RWPE2 (cell line): ENCODE results near the gene RGS6.

ENCODE experiments used
- ATAC-seq: fragments of 200-7000 bp; cut with Tn5 transposase; 3 replicates; pipeline ENCODE4 v1.9.1; 2021; ENCODE audit warnings: low read depth
- DNase-seq: peaks from one replicate; pipeline ENCODE4 v3.0.0-alpha.2; 2020; ENCODE audit warnings: low spot score
- H3K27ac ChIP-seq: fragments of 450-650 bp; 2 replicates; pipeline ENCODE4 v1.5.1; 2017; ENCODE audit warnings: mild to moderate bottlenecking; ENCODE audit not compliant: poor library complexity, severe bottlenecking
- H3K27me3 ChIP-seq: fragments of 250-450 bp; sonication (Bioruptor Pico); 2 replicates; pipeline ENCODE4 v1.5.1; 2021; ENCODE audit warnings: mild to moderate bottlenecking, moderate library complexity; ENCODE audit not compliant: insufficient read depth, poor library complexity, severe bottlenecking
- H3K36me3 ChIP-seq: fragments of 250-450 bp; sonication (Bioruptor Pico); 2 replicates; pipeline ENCODE4 v1.5.1; 2020; ENCODE audit warnings: low read depth, mild to moderate bottlenecking, moderate library complexity
- H3K4me1 ChIP-seq: fragments of 250-450 bp; sonication (Bioruptor Pico); 2 replicates; pipeline ENCODE4 v1.5.1; 2021; ENCODE audit warnings: mild to moderate bottlenecking, moderate library complexity; ENCODE audit not compliant: insufficient read depth, poor library complexity, severe bottlenecking
- H3K4me3 ChIP-seq: fragments of 250-450 bp; sonication (Bioruptor Pico); 2 replicates; pipeline ENCODE4 v1.5.1; 2021; ENCODE audit warnings: mild to moderate bottlenecking, moderate library complexity; ENCODE audit not compliant: severe bottlenecking
- H3K9me3 ChIP-seq: fragments of 250-450 bp; sonication (Bioruptor Pico); 2 replicates; pipeline ENCODE4 v1.5.1; 2021; ENCODE audit warnings: mild to moderate bottlenecking, moderate library complexity; ENCODE audit not compliant: severe bottlenecking
- TF ChIP-seq, protein P1 (sequence below): fragments of 450-650 bp; IDR thresholded peaks from one replicate; pipeline ENCODE4 v1.5.1; 2017; ENCODE audit warnings: mild to moderate bottlenecking, moderate library complexity; ENCODE audit not compliant: poor library complexity, severe bottlenecking

The RGS6 gene

DNA sequence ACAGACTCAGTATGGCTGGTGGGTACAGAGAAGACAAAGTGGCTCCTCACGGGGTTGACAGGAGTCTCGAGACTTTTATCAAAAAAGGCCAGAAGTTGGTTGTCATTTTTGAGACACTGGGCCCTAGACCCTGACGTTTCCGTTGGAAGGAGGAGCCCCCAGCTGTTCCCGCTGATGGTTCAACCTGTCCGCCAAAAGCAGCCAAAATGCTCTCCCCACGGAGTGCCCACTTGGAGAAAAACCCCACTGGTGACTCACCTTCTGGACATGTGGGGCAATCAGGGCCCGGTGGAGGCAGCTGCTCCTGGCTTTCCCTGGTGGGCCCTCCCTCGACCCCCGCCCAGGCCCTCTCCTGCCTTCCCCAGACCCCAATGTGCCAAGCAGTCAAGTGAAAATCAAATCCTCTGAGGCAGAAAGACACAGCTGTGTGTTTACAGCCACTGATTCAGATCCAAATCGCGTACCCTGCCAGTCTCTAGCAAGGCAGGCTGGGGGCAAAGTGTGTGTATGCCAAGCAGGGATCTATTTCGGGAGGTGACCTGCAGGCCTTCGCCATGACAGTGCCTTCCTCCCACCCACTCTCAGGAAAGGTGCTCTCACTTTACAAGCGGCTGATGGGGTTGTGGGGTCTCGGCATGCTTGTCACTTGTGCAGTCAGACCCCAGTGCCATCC is 614.3 kb downstream of the RGS6 start:
- no peak for DNase-seq
- Histone ChIP-seq H3K36me3 (no peaks in the 10 kb centered on the region), H3K9me3 (no peaks in the 10 kb centered on the region), H3K4me1 (peaks cover 12% of the 10 kb centered on the region), H3K27me3 (no peaks in the 10 kb centered on the region), H3K27ac (no peak overlapping the region), H3K4me3 (no peak overlapping the region)
- ATAC-seq, result no peak
- TF ChIP-seq, protein P1, sequence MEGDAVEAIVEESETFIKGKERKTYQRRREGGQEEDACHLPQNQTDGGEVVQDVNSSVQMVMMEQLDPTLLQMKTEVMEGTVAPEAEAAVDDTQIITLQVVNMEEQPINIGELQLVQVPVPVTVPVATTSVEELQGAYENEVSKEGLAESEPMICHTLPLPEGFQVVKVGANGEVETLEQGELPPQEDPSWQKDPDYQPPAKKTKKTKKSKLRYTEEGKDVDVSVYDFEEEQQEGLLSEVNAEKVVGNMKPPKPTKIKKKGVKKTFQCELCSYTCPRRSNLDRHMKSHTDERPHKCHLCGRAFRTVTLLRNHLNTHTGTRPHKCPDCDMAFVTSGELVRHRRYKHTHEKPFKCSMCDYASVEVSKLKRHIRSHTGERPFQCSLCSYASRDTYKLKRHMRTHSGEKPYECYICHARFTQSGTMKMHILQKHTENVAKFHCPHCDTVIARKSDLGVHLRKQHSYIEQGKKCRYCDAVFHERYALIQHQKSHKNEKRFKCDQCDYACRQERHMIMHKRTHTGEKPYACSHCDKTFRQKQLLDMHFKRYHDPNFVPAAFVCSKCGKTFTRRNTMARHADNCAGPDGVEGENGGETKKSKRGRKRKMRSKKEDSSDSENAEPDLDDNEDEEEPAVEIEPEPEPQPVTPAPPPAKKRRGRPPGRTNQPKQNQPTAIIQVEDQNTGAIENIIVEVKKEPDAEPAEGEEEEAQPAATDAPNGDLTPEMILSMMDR, result no peak

DNA sequence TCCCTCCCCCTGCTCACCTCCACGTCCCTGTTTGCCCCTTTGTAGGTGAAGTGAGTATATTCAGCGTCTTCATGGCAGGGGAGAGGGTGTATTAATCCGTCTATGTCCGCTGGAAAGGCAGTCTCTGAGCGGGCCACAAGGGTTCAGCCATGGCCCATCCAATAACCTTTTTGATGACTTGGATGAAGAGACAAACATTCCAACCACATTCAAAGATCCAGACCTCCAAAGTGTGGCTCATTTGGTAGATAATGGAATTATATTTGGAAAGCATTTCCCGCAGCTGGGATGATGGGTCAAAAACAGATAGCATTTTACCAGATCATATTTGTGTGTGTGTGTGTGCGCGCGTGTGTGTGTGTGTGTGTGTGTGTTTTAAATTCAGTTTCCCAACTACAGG is 615.8 kb downstream of the RGS6 start:
- Histone ChIP-seq H3K4me3 (no peak overlapping the region), H3K27me3 (no peaks in the 10 kb centered on the region), H3K9me3 (no peaks in the 10 kb centered on the region), H3K27ac (no peak overlapping the region), H3K36me3 (no peaks in the 10 kb centered on the region), H3K4me1 (peaks cover 12% of the 10 kb centered on the region)
- TF ChIP-seq, protein P1, result no peak
- DNase-seq (no peak), ATAC-seq (no peak)

DNA sequence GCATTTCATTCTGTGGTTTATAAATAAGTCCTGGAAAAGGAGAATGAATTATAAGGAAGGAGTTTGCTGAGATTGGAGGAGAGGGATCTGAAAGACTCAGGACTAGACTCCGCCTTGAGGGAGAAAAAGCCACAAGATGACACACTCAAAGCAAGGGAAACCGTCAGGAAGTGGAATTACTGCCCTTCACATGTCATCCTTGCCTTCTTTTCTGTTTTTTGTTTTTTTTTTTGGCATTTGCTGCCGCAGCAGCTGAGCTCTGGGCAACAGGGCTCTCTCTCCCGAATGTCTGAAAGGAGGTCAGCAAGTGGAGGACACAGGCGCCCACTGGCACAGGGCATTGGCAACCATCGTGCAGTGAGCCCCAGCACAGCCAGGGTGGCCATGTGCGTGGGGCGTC is 616.8 kb downstream of the RGS6 start:
- Histone ChIP-seq H3K9me3 (no peaks in the 10 kb centered on the region), H3K27ac (no peak overlapping the region), H3K4me3 (no peak overlapping the region), H3K4me1 (peaks cover 12% of the 10 kb centered on the region), H3K36me3 (no peaks in the 10 kb centered on the region), H3K27me3 (peaks cover 4% of the 10 kb centered on the region)
- TF ChIP-seq, protein P1, result no peak
- ATAC-seq (no peak), DNase-seq (no peak)

DNA sequence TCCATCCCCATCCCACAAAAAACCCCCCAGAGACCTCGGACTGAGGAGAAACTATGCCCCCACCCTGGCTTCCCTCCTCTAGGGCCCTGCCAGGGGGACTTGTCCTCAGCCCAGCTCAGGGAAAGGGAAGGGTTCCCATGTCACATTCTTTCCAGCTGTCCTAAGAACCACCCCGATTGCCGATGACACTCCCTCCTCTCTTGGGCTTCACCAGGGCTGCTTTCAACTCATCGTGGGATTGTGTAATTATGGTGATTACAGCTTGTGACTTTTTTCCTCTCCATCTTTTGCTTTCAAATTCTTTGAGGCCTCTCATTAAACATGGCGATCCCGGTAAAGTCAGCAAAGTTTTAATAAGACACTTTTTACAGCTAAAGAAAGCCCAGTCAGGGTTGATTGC is 617.6 kb downstream of the RGS6 start:
- no peak overlapping the region for H3K27ac ChIP-seq
- TF ChIP-seq, protein P1, result no peak
- peaks cover 4% of the 10 kb centered on the region for H3K27me3 ChIP-seq
- no peaks in the 10 kb centered on the region for H3K9me3 ChIP-seq
- no peaks in the 10 kb centered on the region for H3K36me3 ChIP-seq
- no peak overlapping the region for H3K4me3 ChIP-seq
- no peak for DNase-seq
- H3K4me1 ChIP-seq, result peaks cover 6% of the 10 kb centered on the region
- ATAC-seq, result no peak

DNA sequence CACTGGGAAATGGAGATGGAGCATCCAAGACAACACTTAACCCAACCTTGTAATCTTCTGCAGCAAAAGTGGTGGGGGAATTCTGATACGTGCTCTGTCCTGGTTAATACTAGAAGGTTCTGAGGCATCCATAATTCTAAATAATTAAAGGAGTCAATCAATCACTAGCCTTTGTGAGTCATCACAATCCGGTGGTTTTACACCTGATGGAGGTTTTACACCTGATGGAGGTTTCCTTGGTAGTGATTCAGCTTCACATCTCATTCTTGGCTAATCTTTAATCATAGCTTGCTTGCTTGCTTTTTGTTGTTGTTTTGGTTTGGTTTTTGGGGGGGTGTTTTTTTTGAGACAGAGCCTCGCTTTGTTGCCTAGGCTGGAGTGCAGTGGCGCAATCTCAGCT is 618.3 kb downstream of the RGS6 start:
- Histone ChIP-seq H3K4me1 (peaks cover 1% of the 10 kb centered on the region), H3K9me3 (no peaks in the 10 kb centered on the region), H3K4me3 (no peak overlapping the region), H3K27me3 (peaks cover 4% of the 10 kb centered on the region), H3K36me3 (no peaks in the 10 kb centered on the region), H3K27ac (no peak overlapping the region)
- no peak for DNase-seq
- no peak for ATAC-seq
- TF ChIP-seq, protein P1, result no peak
